Measurements from ENCODE around the gene CST8.

DNA sequence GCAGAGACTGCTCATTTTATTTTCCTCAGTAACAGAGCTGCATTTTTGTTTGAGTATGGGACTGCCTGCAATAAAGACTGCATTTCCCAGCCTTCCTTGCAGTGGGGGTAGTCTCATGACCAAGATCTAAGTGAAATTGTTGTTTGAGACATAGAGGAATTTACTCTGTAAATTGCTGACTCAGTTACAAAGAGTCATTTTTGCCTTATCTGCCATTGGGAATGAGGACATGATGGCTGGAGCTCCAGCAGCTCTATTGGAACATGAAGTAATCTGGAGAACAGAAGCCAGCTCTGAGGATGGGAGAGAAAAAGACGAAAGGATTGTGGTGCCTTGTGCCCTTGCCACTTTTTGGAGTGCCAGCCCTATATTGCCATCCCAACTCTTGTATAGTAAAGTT, 36.1 kb upstream of the CST8 start:
- TF ChIP-seq POLR2A (IDR thresholded peaks at IDR 0.05) = no peak
- TF ChIP-seq, protein P1, sequence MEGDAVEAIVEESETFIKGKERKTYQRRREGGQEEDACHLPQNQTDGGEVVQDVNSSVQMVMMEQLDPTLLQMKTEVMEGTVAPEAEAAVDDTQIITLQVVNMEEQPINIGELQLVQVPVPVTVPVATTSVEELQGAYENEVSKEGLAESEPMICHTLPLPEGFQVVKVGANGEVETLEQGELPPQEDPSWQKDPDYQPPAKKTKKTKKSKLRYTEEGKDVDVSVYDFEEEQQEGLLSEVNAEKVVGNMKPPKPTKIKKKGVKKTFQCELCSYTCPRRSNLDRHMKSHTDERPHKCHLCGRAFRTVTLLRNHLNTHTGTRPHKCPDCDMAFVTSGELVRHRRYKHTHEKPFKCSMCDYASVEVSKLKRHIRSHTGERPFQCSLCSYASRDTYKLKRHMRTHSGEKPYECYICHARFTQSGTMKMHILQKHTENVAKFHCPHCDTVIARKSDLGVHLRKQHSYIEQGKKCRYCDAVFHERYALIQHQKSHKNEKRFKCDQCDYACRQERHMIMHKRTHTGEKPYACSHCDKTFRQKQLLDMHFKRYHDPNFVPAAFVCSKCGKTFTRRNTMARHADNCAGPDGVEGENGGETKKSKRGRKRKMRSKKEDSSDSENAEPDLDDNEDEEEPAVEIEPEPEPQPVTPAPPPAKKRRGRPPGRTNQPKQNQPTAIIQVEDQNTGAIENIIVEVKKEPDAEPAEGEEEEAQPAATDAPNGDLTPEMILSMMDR (IDR thresholded peaks at IDR 0.05 in 8 of 11, conservative IDR thresholded peaks at IDR 0.05 in 3 of 11) = no peak
- no peak for TF ChIP-seq POLR2AphosphoS5 (IDR thresholded peaks at IDR 0.05)

Measured in spleen (tissue), 7 donors.